Stomach (tissue), 9 donors: Measurements from ENCODE around the gene PROSER3. TPM values are rescaled to one million over a fixed set of nuclear protein-coding genes. Genes with fewer than 3 reads are reported as not detected.

ENCODE experiments used
- DNase-seq, 2 donors: peaks; one replicate each; pipeline versions ENCODE4 v3.0.0 to v3.0.0-alpha.2; 2013 to 2019
- H3K27ac ChIP-seq, 5 donors: fragments of 200-600 bp in 4 of 5; sonication (generic) in 4 of 5; one replicate each; pipeline ENCODE4 v1.5.1; 2013 to 2019; ENCODE audit warnings: mild to moderate bottlenecking in 1 of 5, moderate library complexity in 1 of 5
- H3K27me3 ChIP-seq, 3 donors: fragments of 200-600 bp; sonication (generic); one replicate each; pipeline ENCODE4 v1.5.1; 2017 to 2019; ENCODE audit warnings: mixed run types in 1 of 3
- H3K36me3 ChIP-seq, 4 donors: fragments of 200-600 bp; sonication (generic); 1 replicate in 3 of 4; 2 replicates in 1 of 4; pipeline ENCODE4 v1.5.1; 2016 to 2019
- H3K4me1 ChIP-seq, 4 donors: fragments of 200-600 bp; sonication (generic); one replicate each; pipeline ENCODE4 v1.5.1; 2016 to 2019
- H3K4me3 ChIP-seq, 4 donors: fragments of 200-600 bp; sonication (generic) in 3 of 4; one replicate each; pipeline ENCODE4 v1.5.1; 2016 to 2019; ENCODE audit warnings: mild to moderate bottlenecking in 1 of 4
- H3K9me3 ChIP-seq, 4 donors: fragments of 200-600 bp; sonication (generic); one replicate each; pipeline ENCODE4 v1.5.1; 2016 to 2019
- EP300 ChIP-seq: sonication (generic); formaldehyde crosslinking; IDR thresholded peaks from one replicate; pipeline ENCODE4 v1.6.1; 2017; ENCODE audit warnings: antibody characterized with exemption
- POLR2A ChIP-seq, 4 donors: fragments of 450-650 bp; IDR thresholded peaks; one replicate each; pipeline ENCODE4 v1.6.1; 2016; ENCODE audit warnings: antibody characterized with exemption in 4 of 4, control low read depth in 2 of 4, mild to moderate bottlenecking in 1 of 4, moderate library complexity in 1 of 4
- POLR2AphosphoS5 ChIP-seq, 3 donors: sonication (generic); formaldehyde crosslinking; IDR thresholded peaks; one replicate each; pipeline ENCODE4 v1.6.1; 2016; ENCODE audit warnings: antibody characterized with exemption in 3 of 3
- WGBS, 5 donors: extraction: QIAGEN DNeasy Blood & Tissue Kit in 3 of 5; methylation state at CpG; one replicate each; pipeline versions ENCODE4 v1.1.5 to v1.1.7; 2013 to 2018; 5-methylcytosine and 5-hydroxymethylcytosine counted together
- intact Hi-C: fragments of 100-400 bp; cut with DNase I; formaldehyde crosslinking; loops from one replicate; pipeline ENCODE4 v1.15.1; 2023; ENCODE audit warnings: low total_unique reads
- polyA plus RNA-seq, 3 donors: library from polyadenylated mRNA; stranded (reverse); fragments of 200-250 nt; gene quantifications; one replicate each; pipeline ENCODE4 v1.2.3, GENCODE V29; 2013
- total RNA-seq, 5 donors: library from RNA; depleted of rRNA; stranded (reverse); fragments of >200 nt; gene quantifications; one replicate each; pipeline versions ENCODE4 v1.1.0 to v1.2.3, GENCODE V29; 2014 to 2016
- TF ChIP-seq, protein P1 (sequence below), 7 experiments: fragments of 450-650 bp in 4 of 7; fragments of 200-600 bp in 3 of 7; sonication (generic) in 3 of 7; IDR thresholded peaks; one replicate each; pipeline ENCODE4 v1.5.1; 2016 to 2019; ENCODE audit warnings: antibody characterized with exemption in 7 of 7, control low read depth in 2 of 7, mild to moderate bottlenecking in 1 of 7
- donor health status: healthy with polysubstance abuse.
- donor health status: Bipolar disorder and iron deficiency.
- donor health status: healthy.

Gene PROSER3
- total and polyA plus RNA-seq, 8 donors = 3.6 to 61.3 (median 10.5) TPM

DNA sequence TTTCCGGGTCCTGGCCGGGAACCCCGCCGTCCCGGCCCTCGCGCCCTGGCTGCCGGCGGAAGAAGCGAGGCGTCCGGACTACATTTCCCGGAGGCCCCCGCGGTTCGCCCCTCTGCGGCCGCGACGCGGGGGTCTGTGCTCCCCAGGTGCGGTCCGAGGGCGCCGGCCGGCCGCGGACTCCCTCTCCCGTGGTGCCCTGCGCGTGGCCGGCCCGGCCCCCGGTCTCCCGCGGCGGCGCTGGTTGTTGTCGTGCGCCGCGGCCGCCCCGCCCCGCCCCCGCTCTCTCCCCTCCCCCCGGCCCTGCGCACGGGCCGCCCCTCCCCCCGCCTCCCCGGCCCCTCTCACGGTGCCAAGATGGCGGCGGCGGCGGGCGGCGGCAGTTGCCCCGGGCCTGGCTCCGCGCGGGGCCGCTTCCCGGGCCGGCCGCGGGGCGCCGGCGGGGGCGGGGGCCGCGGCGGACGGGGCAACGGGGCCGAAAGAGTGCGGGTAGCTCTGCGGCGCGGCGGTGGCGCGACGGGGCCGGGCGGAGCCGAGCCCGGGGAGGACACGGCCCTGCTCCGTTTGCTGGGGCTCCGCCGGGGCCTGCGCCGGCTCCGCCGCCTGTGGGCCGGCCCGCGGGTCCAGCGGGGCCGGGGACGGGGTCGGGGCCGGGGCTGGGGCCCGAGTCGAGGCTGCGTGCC is 40.2 kb upstream of the PROSER3 start, which contains the start of gene KMT2B:
TSS of gene KMT2B (plus strand) at position 339 of the 680 bp plus-strand sequence. CDS start at position 355, 16 bp downstream.
- peak in 1 of 2 donors; percentile 96 for DNase-seq
- WGBS, 5 donors = 0 to 1% (median 1%) methylated on average over 1 to 100 of the region's 109 CpGs
- H3K4me1 ChIP-seq = peaks cover 25 to 57% (median 46%) of the 10 kb centered on the region in 4 donors
- no peaks in the 10 kb centered on the region for H3K27me3 ChIP-seq
- peak within 1 kb of the TSS; percentile 87 to 95 (median 94) for H3K27ac ChIP-seq
- peak within 1 kb of the TSS; percentile 93 to 99 (median 96) for H3K4me3 ChIP-seq
- TF ChIP-seq, protein P1, sequence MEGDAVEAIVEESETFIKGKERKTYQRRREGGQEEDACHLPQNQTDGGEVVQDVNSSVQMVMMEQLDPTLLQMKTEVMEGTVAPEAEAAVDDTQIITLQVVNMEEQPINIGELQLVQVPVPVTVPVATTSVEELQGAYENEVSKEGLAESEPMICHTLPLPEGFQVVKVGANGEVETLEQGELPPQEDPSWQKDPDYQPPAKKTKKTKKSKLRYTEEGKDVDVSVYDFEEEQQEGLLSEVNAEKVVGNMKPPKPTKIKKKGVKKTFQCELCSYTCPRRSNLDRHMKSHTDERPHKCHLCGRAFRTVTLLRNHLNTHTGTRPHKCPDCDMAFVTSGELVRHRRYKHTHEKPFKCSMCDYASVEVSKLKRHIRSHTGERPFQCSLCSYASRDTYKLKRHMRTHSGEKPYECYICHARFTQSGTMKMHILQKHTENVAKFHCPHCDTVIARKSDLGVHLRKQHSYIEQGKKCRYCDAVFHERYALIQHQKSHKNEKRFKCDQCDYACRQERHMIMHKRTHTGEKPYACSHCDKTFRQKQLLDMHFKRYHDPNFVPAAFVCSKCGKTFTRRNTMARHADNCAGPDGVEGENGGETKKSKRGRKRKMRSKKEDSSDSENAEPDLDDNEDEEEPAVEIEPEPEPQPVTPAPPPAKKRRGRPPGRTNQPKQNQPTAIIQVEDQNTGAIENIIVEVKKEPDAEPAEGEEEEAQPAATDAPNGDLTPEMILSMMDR (IDR thresholded peaks at IDR 0.05) = no peak
- TF ChIP-seq POLR2AphosphoS5 (IDR thresholded peaks at IDR 0.05) = peak in 1 of 3 donors; percentile 0
- no peaks in the 10 kb centered on the region for H3K9me3 ChIP-seq
- intact Hi-C loops = loop anchor here (10.0 kb wide), 1 partner anchor 173 kb away; the partner anchor contains the start of gene TMEM147
- H3K36me3 ChIP-seq = peaks cover 23 to 34% (median 33%) of the 10 kb centered on the region in 4 donors

DNA sequence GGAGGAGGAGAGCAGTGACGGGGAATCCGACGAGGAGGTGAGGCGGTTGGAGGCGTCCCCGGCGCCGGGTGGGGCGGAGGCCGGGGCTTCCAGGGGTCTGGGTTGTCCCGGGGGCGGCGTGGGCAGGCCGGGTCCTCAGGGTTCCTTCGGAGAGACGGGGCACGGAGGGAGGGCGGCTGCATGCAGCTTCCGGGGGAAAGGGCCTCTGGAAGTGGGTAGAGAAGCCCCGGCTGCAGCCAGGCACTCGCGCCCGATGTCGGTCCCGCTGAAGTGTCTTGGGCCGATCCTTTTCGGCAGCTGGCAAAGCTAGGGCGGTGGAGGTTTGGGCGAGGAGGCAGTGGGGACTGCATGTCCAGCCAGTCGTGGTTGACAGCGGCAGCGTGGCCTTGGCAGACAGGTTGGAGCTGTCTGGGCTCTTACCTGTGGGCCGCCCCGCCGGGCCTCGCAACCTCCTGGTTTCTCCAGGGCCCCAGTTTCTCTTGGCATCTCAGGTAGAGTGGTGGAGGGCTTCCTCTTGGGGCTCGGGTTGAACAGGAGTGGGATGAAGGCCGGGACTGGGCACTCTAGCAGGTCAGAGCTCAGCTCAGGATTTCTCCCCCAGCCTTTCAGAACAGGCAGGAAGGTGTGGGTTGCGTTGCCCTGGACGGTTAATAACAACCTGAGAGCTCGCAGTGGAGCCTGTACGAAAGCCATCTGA is 39.5 kb upstream of the PROSER3 start:
- TF ChIP-seq POLR2A (IDR thresholded peaks at IDR 0.05) (no peak), POLR2AphosphoS5 (IDR thresholded peaks at IDR 0.05) (no peak), EP300 (no peak)
- TF ChIP-seq, protein P1 (IDR thresholded peaks at IDR 0.05) = no peak
- peaks cover 25 to 57% (median 46%) of the 10 kb centered on the region in 4 donors for H3K4me1 ChIP-seq
- H3K27me3 ChIP-seq = no peaks in the 10 kb centered on the region
- no peaks in the 10 kb centered on the region for H3K9me3 ChIP-seq
- 0 to 2% (median 1%) methylated on average over 23 to 42 of the region's 42 CpGs for WGBS, 5 donors
- H3K27ac ChIP-seq = peak overlapping the region; percentile 75 to 95 (median 87)
- intact Hi-C loops = loop anchor here (10.0 kb wide), 1 partner anchor 174 kb away; the partner anchor contains the start of gene TMEM147
- H3K4me3 ChIP-seq = peak overlapping the region; percentile 93 to 99 (median 96)
- H3K36me3 ChIP-seq = peaks cover 30 to 41% (median 40%) of the 10 kb centered on the region in 4 donors
- peak; percentile 32 to 59 for DNase-seq

DNA sequence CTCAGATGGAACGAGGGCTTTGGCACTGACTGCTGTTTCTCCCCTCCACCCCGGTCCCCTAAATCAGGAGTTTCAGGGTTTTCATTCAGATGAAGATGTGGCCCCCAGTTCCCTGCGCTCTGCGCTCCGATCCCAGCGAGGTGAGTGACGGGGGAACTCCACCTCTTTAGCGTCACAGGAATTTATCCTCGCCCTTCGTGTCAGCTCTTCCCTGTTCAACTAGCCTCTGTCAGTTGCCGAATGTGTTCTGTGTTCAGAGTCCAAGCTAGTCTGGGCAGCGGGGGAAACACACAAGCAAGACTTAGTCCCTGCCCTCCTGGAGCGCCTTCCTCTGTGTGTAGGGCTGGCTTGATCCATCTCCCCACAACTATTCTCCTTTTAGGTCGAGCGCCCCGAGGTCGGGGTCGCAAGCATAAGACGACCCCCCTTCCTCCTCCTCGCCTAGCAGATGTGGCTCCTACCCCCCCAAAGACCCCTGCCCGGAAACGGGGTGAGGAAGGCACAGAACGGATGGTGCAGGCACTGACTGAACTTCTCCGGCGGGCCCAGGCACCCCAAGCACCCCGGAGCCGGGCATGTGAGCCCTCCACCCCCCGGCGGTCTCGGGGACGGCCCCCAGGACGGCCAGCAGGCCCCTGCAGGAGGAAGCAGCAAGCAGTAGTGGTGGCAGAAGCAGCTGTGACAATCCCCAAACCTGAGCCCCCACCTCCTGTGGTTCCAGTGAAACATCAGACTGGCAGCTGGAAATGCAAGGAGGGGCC is 38.4 kb upstream of the PROSER3 start:
- Histone ChIP-seq H3K27me3 (no peaks in the 10 kb centered on the region), H3K4me1 (peaks cover 25 to 57% (median 46%) of the 10 kb centered on the region in 4 donors), H3K4me3 (peak overlapping the region in 3 of 4 donors; percentile 93 to 99 (median 98)), H3K9me3 (no peaks in the 10 kb centered on the region), H3K36me3 (peaks cover 41 to 52% (median 51%) of the 10 kb centered on the region in 4 donors), H3K27ac (peak overlapping the region in 2 of 5 donors; percentile 87 to 94)
- TF ChIP-seq POLR2A (IDR thresholded peaks at IDR 0.05) (no peak), POLR2AphosphoS5 (IDR thresholded peaks at IDR 0.05) (no peak), EP300 (no peak)
- TF ChIP-seq, protein P1 (IDR thresholded peaks at IDR 0.05) = no peak
- WGBS, 5 donors = 84 to 89% (median 86%) methylated on average over 30 to 32 of the region's 32 CpGs
- intact Hi-C loops = loop anchor here (10.0 kb wide), 1 partner anchor 175 kb away; the partner anchor contains the start of gene TMEM147
- DNase-seq = peak in 1 of 2 donors; percentile 16

DNA sequence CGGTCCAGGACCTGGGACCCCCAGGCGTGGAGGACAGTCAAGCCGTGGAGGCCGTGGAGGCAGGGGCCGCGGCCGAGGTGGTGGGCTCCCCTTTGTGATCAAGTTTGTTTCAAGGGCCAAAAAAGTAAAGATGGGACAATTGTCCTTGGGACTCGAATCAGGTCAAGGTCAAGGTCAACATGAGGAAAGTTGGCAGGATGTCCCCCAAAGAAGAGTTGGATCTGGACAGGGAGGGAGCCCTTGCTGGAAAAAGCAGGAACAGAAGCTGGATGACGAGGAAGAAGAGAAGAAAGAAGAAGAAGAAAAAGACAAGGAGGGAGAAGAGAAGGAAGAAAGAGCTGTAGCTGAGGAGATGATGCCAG is 37.8 kb upstream of the PROSER3 start:
- TF ChIP-seq, protein P1 (IDR thresholded peaks at IDR 0.05) = no peak
- no peak for TF ChIP-seq POLR2A (IDR thresholded peaks at IDR 0.05)
- no peak for TF ChIP-seq EP300
- no peak for TF ChIP-seq POLR2AphosphoS5 (IDR thresholded peaks at IDR 0.05)
- H3K4me3 ChIP-seq = no peak overlapping the region
- no peak overlapping the region for H3K27ac ChIP-seq
- peaks cover 25 to 53% (median 45%) of the 10 kb centered on the region in 4 donors for H3K4me1 ChIP-seq
- intact Hi-C loops = no loop called here
- no peaks in the 10 kb centered on the region for H3K27me3 ChIP-seq
- DNase-seq = no peak
- H3K9me3 ChIP-seq = no peaks in the 10 kb centered on the region
- H3K36me3 ChIP-seq = peaks cover 46 to 58% (median 56%) of the 10 kb centered on the region in 4 donors
- 88 to 94% (median 92%) methylated on average over 9 of the region's 9 CpGs for WGBS, 5 donors
